GM12891 (cell line): ENCODE results near the gene LTA4H.

Experiments used
- PAX5 ChIP-seq: IDR thresholded peaks from 2 replicates; pipeline ENCODE4 v1.6.1; 2011; ENCODE audit warnings: low read length, moderate library complexity, mild to moderate bottlenecking; ENCODE audit not compliant: insufficient read depth, severe bottlenecking
- POLR2A ChIP-seq: IDR thresholded peaks from 2 replicates; pipeline ENCODE4 v1.6.1; 2011; ENCODE audit warnings: low read depth, low read length, control low read depth
- POLR2AphosphoS5 ChIP-seq: IDR thresholded peaks from 2 replicates; pipeline ENCODE4 v1.6.1; 2011; ENCODE audit warnings: low read depth, low read length, control low read depth
- POU2F2 ChIP-seq: IDR thresholded peaks from 2 replicates; pipeline ENCODE4 v1.6.1; 2011; ENCODE audit warnings: low read depth, mild to moderate bottlenecking, control low read depth, low read length, moderate library complexity
- SPI1 ChIP-seq: IDR thresholded peaks from 2 replicates; pipeline ENCODE4 v1.6.1; 2011; ENCODE audit warnings: low read depth, low read length, control low read depth
- TAF1 ChIP-seq: IDR thresholded peaks from 2 replicates; pipeline ENCODE4 v1.6.1; 2011; ENCODE audit warnings: low read depth, low read length, control low read depth

DNA sequence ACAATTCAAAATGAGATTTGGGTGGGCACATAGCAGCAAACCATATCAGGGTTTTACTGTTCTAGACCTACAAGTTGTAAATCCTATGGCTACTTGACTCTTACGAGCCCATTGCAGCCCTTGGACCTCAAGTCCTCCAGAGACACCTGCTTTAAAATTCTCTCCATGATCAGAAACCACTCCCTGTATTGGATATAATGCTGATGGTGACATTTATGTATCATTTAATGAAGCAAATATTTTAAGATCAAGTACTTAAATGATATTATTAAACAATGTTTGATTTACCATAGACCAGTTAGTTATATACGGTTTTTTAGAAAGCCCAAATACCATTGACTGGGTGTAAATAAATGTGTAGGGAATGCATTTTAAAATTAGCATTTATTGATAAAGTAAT is 68.1 kb downstream of the LTA4H start:
- no peak for TF ChIP-seq POLR2AphosphoS5
- no peak for TF ChIP-seq POLR2A
- no peak for TF ChIP-seq SPI1
- TF ChIP-seq TAF1 = no peak
- no peak for TF ChIP-seq POU2F2
- TF ChIP-seq PAX5 = no peak
